ENCODE results near the gene FGF9.

DNA sequence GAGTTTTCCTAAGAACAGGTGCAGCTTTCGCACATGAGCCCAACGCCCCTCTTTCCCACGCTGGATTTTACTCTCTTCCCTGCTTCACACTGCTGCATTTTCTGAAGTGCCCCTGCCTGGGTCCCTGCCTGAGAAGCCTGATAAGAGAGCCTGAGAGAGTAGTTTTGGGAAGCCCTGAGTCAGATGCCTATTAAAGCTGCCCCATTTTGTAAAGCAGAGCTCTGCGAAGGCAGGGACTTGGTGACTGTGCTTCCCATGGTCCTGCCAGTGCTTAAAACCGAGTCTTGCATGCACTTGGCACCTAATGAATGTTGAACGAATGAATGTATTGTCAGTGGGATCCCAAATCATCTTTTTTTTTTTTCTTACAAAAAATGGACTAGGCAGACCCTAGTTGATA lies 18.2 kb downstream of the FGF9 start:
- TF ChIP-seq EZH2phosphoT487 (IDR thresholded peaks at IDR 0.05; ENCODE audit: borderline replicate concordance): no peak
- TF ChIP-seq, protein P1, sequence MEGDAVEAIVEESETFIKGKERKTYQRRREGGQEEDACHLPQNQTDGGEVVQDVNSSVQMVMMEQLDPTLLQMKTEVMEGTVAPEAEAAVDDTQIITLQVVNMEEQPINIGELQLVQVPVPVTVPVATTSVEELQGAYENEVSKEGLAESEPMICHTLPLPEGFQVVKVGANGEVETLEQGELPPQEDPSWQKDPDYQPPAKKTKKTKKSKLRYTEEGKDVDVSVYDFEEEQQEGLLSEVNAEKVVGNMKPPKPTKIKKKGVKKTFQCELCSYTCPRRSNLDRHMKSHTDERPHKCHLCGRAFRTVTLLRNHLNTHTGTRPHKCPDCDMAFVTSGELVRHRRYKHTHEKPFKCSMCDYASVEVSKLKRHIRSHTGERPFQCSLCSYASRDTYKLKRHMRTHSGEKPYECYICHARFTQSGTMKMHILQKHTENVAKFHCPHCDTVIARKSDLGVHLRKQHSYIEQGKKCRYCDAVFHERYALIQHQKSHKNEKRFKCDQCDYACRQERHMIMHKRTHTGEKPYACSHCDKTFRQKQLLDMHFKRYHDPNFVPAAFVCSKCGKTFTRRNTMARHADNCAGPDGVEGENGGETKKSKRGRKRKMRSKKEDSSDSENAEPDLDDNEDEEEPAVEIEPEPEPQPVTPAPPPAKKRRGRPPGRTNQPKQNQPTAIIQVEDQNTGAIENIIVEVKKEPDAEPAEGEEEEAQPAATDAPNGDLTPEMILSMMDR (IDR thresholded peaks at IDR 0.05 in 2 of 3, conservative IDR thresholded peaks at IDR 0.05 in 1 of 3; ENCODE audit: borderline replicate concordance in 1 of 3, insufficient read depth in 1 of 3, low read depth in 2 of 3, low read length in 2 of 3): no peak
- TF ChIP-seq EZH2 (IDR thresholded peaks at IDR 0.05): no peak
